Measurements from ENCODE around the gene INHBE. TPM values are rescaled to one million over a fixed set of nuclear protein-coding genes. Genes with fewer than 3 reads are reported as not detected.

INHBE gene
- total and polyA plus RNA-seq, 2 of the 8 experiments (the other 6 are each of a cell fraction or from before 2014, with no cell fraction given), result 10.2 to 18.8 TPM

GRCh38 chr12:57467915-57468314 lies 12.8 kb downstream of the INHBE start:
- Histone ChIP-seq H3K4me2 (ENCODE audit: insufficient read depth in 1 of 2, low read depth in 2 of 2, low read length in 2 of 2) (no peak overlapping the region), H3K56ac (replicated peaks; ENCODE audit: insufficient read length, low read depth, low read length) (no peak overlapping the region), H2AFZ (ENCODE audit: low read length) (no peak overlapping the region), H3K23ac (ENCODE audit: insufficient read length) (no peak overlapping the region), H2BK12ac (ENCODE audit: low read depth, low read length) (no peak overlapping the region), H3K4me3 (ENCODE audit: extremely low read depth in 1 of 4, insufficient read depth in 2 of 4, low read depth in 3 of 4, low read length in 4 of 4) (no peak overlapping the region), H2AK5ac (ENCODE audit: low read depth, low read length) (no peak overlapping the region), H4K91ac (replicated peaks; ENCODE audit: insufficient read length, low read length) (no peak overlapping the region), H3K4ac (replicated peaks; ENCODE audit: insufficient read length, low read depth, low read length) (no peak overlapping the region), H4K20me1 (replicated peaks in 1 of 2; ENCODE audit: control insufficient read depth in 1 of 2, insufficient read depth in 2 of 2, low read length in 2 of 2) (peaks cover 0 to 2% of the 10 kb centered on the region in 2 experiments), H2BK20ac (ENCODE audit: low read length) (no peak overlapping the region), H2BK5ac (ENCODE audit: low read depth, low read length) (no peak overlapping the region), H3K27me3 (replicated peaks in 1 of 4; ENCODE audit: control insufficient read depth in 3 of 4, extremely low read depth in 1 of 4, insufficient read depth in 3 of 4, low read length in 3 of 4) (peaks cover 0 to 6% (median 2%) of the 10 kb centered on the region in 4 experiments; a peak in 1 of 7 replicates), H3K9ac (replicated peaks in 1 of 4; ENCODE audit: extremely low read depth in 1 of 4, low read depth in 3 of 4, low read length in 3 of 4) (no peak overlapping the region), H4K5ac (ENCODE audit: insufficient read length, low read depth, low read length) (no peak overlapping the region), H3K4me1 (replicated peaks in 1 of 4; ENCODE audit: control insufficient read depth in 3 of 4, insufficient read depth in 4 of 4, low read length in 3 of 4) (peaks cover 0 to 3% (median 0%) of the 10 kb centered on the region in 4 experiments; a peak in 1 of 7 replicates), H3K9me3 (ENCODE audit: insufficient read depth in 2 of 2, low read depth in 1 of 2, low read length in 1 of 2) (no peaks in the 10 kb centered on the region), H2BK120ac (replicated peaks; ENCODE audit: low read depth, low read length) (no peak overlapping the region), H3K79me1 (ENCODE audit: low read depth, low read length) (no peaks in the 10 kb centered on the region), H3K79me2 (ENCODE audit: control insufficient read depth in 1 of 2, insufficient read depth in 2 of 2, low read length in 2 of 2) (no peaks in the 10 kb centered on the region), H3K14ac (ENCODE audit: insufficient read length) (no peak overlapping the region), H3K36me3 (ENCODE audit: control insufficient read depth in 2 of 4, insufficient read depth in 4 of 4, low read length in 3 of 4) (peaks cover 0 to 11% (median 4%) of the 10 kb centered on the region in 4 experiments; a peak in 5 of 8 replicates), H2BK15ac (ENCODE audit: low read length) (no peak overlapping the region), H3K23me2 (ENCODE audit: low read depth, low read length) (no peaks in the 10 kb centered on the region), H3K18ac (ENCODE audit: extremely low read depth, low read length) (no peak overlapping the region), H3K27ac (ENCODE audit: low read depth, low read length) (no peak overlapping the region), H4K8ac (ENCODE audit: extremely low read depth, insufficient read depth, low read length) (no peak overlapping the region)
- CTCF ChIA-PET (ENCODE audit: partially characterized antibody), result interaction anchor here (1.5 to 25.1 kb wide), 2 partner anchors 10 to 12 kb away, joined by 6 to 441 read pairs; partner anchors contain the start of genes ARHGAP9, GLI1 and INHBE
- no peak for FAIRE-seq
- POLR2A ChIA-PET (ENCODE audit: partially characterized antibody), result no interaction called here
- WGBS, 2 experiments (ENCODE audit: extremely low coverage in 1 of 2, insufficient coverage in 1 of 2, insufficient read length in 1 of 2, insufficient replicate concordance in 2 of 2, low coverage in 1 of 2, low lambda C conversion rate in 2 of 2, missing lambda C conversion rate in 1 of 2), result 87% methylated on average over 11 of the region's 11 CpGs; no CpG with 5 or more reads in 1 of the 2 experiments
- TF ChIP-seq CTCF (IDR thresholded peaks at IDR 0.05; ENCODE audit: control extremely low read depth in 1 of 3, insufficient read depth in 1 of 3, low read depth in 1 of 3, low read length in 3 of 3) (no peak), BCL11A (IDR thresholded peaks at IDR 0.05; ENCODE audit: low read depth in 2 of 2, low read length in 2 of 2) (no peak), CHD1 (IDR thresholded peaks at IDR 0.05; ENCODE audit: low read depth, low read length) (no peak), EP300 (IDR thresholded peaks at IDR 0.05; ENCODE audit: borderline replicate concordance in 1 of 2, low read depth in 2 of 2, low read length in 2 of 2) (no peak), TAF7 (optimal IDR thresholded peaks at IDR 0.05; ENCODE audit: borderline replicate concordance, low read depth, low read length) (no peak), SAP30 (IDR thresholded peaks at IDR 0.05; ENCODE audit: insufficient read depth, insufficient replicate concordance, low read length) (no peak), KDM5A (IDR thresholded peaks at IDR 0.05; ENCODE audit: low read length) (no peak), ZNF274 (IDR thresholded peaks at IDR 0.05; ENCODE audit: borderline replicate concordance, extremely low read depth, low read length) (no peak)
- DNase-seq (ENCODE audit: low read depth in 1 of 2, low spot score in 2 of 2), result no peak
